DMS53 (cell line): ENCODE results near the gene EEFSEC.

ENCODE experiments used
- DNase-seq: peaks from one replicate; lab custom pipeline; 2025; lab: John Stamatoyannopoulos, UW

Gene EEFSEC

DNA sequence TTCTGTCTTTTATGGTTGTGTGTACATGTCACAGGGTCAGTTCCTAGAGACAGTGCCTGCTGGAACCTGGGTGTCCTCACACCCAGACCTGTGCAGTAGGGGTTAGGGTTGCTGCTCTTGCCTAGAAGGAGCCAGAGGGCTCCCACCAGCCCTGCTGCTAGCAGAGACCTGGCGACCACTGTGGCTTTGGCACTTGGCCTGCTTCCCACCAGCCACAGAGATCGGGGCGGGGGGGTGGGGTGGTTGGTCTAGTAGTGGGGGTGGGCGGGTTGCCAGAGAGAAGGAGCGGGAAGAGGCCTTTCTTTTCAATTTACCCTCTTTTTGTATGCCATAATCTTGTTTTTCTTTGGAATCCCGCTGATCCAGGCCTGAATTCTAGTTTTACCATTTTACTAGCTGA lies 29.4 kb downstream of the EEFSEC start:
- DNase-seq = no peak

GRCh38 chr3:128185630-128186447 lies 32.6 kb downstream of the EEFSEC start:
- no peak for DNase-seq

DNA sequence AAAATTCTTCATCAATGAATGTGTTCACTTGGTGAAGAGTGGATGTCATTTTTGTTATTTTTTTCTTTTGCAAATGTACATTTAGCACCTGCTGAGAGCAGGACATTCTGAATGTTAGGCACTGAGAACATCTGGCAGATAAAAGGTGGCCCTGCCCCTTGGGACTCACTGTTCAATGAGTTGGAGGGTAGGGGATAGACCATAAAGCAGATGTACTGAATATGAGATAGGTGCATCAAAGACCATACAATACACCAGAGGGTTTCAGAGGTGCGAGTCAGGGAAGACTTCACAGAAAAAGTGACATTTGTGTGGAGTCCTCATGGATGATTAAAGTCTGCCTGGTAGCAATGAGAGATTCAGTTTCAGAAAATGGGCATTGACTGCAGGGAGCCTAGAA lies 34.2 kb downstream of the EEFSEC start:
- no peak for DNase-seq

DNA sequence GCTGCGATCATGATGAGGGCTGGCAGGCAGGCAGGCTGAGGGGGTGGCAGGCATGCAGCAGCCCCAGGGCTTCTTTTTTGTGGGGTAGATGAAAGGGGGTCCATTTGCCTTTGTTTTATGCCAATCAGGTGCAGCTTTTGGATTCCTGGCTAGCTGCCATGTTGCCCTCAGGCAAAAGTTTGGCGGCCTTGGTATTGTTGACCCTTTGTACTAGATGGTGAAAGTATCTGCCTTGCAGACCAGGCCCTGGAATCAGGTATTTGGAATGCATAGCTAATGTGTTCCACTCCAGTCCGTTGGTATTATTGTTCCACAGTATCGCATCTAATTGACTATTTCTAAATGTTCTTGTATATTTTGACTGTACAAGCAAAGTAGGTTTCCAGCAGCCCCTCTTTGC lies 35.0 kb downstream of the EEFSEC start:
- DNase-seq = no peak

- no peak for DNase-seq
These were observed 35.7 kb downstream of the EEFSEC start for GRCh38 chr3:128188956-128189355.

GRCh38 chr3:128190501-128190900 lies 37.2 kb downstream of the EEFSEC start:
- DNase-seq = peak; percentile 12

- no peak for DNase-seq
These were observed 38.9 kb downstream of the EEFSEC start for GRCh38 chr3:128192131-128192530.

DNA sequence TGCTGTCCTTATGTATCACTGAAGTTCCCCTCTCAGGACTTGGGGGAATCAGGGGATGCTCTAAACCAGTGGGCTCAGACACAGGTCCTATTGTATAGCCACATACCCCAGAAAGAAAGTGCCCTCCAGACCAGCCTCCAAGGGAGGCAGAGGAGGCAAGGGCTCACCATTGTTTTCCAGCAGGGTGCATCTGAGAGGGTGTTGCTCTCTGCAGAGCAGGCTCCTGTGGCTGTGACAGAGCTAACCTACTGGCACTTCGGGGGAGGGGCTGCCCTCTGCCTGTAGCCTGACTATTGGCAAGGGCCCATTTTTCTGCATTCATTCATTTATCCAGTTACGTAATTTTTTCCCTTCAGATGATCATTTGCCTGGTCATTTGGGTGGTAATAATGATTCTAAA lies 39.9 kb downstream of the EEFSEC start:
- no peak for DNase-seq

DNA sequence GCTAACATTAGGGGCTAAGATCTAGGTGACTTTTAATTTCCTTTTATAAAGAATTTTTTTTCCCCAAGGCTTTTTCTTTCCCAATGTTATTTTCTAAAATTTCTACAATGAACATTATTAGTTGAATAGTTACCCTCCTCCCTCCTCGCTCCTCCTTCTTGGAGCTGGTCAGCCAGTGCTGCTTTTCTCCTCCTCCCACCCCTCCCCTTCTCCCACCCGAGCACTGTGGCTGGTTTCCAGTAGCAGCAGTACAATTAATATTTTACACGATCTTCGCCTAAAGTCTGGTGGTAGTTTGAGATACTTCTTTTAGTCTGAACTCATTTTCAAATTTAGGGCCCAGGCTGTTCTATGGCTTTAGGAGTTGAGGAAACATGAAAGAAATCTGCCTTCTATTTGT lies 41.6 kb downstream of the EEFSEC start:
- no peak for DNase-seq

DNA sequence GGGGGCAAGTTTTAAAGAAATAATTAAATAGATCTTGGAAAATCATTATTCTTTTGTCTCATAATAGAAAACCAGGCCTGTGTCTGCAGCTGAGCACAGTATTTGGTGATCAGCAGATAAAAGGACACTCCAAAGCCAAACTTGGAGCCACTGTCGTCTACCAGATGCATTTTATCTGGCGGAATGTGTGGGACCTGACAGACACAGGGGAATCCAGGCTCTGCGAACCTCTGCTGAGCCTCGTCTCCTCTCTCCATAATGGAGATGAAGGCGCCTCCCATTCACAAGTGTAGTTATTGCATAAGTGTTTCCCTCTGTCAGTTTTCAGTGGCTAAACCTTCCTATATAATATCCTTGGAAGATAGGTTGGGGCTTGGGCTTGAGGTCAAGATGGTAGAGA lies 42.1 kb downstream of the EEFSEC start:
- no peak for DNase-seq

GRCh38 chr3:128195802-128196201 lies 42.5 kb downstream of the EEFSEC start:
- DNase-seq = no peak

GRCh38 chr3:128196647-128197046 lies 43.4 kb downstream of the EEFSEC start:
- no peak for DNase-seq

DNA sequence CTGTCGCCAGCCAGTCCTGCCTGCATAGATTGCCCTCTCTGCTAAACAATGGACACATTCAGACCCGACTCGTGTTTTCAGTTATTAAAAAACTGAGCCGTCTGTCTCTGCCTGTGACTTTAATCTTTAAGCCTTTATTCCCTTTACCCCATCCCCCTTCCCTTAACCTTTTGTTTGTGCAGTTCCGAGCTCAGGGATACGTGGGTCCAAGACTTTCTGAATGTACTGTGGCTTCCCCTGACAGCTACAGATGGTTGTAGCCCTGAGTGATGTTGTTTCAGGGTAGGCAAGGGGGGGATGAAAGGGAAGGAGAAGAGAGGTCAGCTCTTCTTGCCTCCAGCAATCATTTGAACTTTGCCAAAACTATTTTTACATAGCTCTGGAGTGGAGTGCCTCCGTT lies 44.6 kb downstream of the EEFSEC start:
- DNase-seq = no peak

DNA sequence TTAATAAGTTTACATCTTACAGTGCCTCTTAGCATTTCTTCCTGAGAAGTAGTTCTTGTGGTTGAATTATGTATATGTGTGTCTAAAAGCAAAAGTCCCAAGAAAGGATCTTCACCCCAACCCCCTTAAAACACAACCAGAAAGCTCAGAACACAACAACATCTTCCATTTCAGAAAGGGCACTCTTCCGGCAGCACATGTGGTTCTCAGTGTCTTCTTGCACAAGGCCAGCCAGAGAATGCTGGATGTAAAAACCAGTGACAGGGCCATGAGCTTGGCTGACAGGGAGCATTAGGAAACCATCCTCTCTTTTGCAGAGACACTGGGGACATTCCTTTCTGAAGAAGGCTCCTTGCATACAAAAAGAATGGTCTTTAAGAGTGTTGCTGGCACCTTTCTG lies 45.0 kb downstream of the EEFSEC start:
- DNase-seq = no peak

GRCh38 chr3:128199110-128199509 lies 45.8 kb downstream of the EEFSEC start:
- DNase-seq = no peak

DNA sequence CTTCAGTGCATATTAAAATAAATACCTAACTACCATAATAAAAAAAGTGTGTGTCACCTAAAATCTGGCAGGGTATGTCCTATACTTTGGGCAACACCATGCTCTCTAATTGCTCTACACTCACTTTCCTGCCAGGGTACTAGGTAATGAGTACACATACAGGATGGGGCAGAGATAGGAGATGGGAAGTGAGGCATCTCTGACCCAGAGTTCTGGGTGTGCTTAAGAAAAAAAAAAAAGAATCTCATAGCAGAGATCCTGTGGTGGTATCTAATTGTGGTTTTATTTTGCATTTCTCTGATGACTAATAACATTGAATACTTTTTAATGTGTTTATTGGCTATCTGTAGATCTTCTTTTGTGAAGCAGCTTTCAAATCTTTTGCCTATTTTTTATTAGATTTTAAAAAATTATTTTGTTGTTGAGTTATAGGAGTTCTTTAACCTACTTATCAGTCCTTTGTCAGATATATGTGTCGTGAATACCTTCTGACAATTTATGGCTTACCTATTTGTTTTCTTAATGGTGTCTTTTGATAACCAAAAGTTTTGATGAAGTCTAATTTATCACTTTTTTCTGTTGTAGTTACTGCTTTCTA lies 48.0 kb downstream of the EEFSEC start:
- no peak for DNase-seq

DNA sequence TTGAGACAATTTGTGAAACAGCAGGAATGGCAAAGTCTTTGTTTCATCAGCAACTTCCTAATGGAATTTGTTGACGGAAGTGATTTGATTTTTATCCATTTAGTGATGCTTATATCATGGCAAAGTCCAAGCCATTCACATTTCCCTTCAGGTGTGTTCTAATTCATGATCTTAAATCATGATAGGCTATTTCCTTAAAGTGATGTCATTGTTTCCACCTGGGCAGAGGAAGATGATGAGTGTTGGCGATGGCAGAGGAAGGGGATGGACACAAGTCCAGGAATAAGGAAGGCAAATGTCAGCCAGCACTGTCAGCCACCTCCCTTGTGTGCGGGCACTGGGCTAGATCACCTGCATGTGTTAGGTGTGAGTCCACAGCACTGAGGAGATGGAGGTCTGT lies 49.9 kb downstream of the EEFSEC start:
- no peak for DNase-seq

DNA sequence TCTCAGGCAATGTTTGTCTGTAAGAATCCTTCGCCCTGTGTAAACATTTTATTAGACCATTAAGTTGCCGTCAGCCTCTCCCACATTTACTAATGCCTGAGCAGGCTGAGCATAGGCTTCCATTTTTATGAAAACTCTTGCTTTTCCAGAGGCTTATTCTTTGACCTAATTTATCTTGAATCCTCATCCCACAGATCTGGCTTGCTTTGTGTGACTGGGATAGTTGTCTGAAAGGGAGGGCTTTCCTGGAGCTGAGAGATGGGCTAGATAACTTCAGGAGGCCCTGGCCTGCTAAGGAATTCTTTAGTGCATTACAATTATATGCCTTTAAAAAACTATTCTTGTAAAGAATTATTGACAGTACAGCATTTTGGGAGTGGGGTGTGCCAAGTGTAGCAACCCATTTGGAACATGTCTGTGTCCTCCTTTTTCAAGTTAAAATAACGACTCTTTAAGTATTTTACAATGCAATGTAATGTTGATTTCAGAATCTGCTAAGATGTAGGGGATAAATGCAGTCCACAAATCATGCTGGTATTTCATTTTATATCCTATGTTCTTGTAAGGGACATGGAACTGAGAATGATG lies 52.4 kb downstream of the EEFSEC start:
- no peak for DNase-seq

DNA sequence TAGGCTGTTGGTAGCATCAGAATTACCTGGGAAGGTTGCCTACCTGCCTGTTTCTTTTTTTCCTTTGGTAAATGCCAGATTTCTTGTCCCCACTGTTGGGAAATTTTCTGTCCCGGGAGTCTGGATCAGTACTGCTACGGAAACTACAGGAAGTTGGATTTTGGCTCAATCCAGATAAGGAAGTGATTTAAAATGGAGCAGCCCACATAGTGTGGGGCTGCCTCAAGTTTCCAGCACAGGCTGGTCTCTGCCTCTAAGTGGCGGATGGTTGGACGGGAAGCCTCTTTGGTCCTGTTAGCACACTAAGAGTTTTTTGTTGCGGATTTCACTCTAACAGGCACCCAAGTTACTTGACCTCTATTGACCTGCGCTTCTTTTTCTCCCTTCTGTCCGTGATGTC lies 54.7 kb downstream of the EEFSEC start:
- DNase-seq = no peak

- DNase-seq = no peak
These were observed 57.4 kb downstream of the EEFSEC start for GRCh38 chr3:128210711-128211110.

DNA sequence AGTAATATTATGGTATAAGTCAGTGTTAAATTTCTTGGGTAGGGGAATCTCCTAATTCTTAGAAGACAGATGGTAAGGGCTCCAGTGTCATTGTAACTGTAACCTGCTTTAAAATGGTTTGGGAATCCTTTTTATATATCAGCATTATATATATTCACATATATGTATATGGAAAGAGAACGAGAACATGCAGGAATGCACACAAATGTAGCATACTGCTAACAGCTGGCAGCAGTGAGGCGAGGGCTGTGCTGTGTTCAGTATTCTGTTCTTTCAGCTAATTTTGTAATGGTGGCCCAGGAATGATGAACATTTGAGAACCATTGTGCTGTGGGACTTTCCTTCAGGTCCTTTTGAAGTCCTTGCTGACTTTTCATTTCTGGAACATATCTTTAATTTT lies 60.8 kb downstream of the EEFSEC start:
- DNase-seq = no peak

DNA sequence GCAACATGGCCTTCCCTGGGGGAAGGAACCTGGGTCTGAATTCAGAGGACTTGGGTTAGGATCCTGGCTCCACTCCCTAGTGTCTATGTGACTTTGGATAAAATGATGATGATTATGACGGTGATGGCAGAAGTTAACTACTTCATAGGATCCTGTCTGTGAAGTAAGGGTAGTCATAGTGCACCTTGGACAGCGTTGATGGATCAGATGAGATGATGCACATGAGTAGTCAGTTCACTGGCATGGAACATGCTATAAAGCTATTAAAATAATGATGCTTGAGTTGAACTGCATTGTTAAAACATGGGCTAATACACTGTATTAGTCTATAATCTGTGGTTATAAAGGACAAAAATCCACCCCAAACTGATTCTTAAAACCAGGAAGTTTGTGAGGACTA lies 62.0 kb downstream of the EEFSEC start:
- DNase-seq = no peak

DNA sequence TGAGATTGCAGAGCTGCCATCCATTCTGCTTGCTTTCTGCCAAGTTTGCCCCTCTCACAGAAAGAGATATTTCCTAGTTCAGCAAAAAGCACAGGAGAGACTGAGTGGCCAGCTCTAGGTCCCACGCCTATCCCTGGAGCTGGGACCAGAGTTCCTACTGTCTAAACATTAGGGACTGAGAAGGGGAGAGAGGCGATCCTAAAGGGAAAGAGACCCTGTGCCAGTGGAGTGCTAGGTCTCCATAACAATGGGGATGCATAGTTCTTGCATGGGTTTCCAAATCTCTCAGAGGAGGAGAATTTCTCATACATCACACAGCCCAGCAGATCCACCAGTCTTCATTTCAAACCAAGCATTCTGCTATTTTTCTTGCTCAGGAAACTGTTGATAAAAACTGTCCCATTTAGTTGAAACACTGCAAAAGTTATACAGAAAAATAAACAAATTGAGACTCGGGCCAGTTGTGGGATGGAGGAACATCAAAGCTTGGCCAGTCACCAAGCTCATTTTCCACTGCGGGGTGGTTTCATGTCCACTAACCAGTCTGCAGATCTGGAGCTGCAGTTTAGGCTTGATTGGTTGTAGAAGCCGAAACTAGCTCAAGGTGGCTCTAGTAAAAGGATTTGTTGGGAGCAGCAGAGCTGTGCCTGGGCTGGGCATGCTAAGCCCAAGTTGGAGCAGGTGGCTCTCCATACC lies 62.7 kb downstream of the EEFSEC start:
- DNase-seq = no peak
